ENCODE data around the gene SLC2A6. TPM values are rescaled to one million over a fixed set of nuclear protein-coding genes. Genes with fewer than 3 reads are reported as not detected.

Gene SLC2A6
- total RNA-seq, 1 donor from 2014 or later: 8.4 TPM

GRCh38 chr9:133525677-133526076 lies 46.8 kb upstream of the SLC2A6 start:
- DNase-seq (ENCODE audit: extremely low spot score, unreplicated experiment): no peak
- no peak overlapping the region for H3K27ac Mint-ChIP-seq (ENCODE audit: unreplicated experiment)
- peaks cover 22% of the 10 kb centered on the region for H3K4me1 Mint-ChIP-seq (ENCODE audit: unreplicated experiment)
- H3K36me3 Mint-ChIP-seq (ENCODE audit: unreplicated experiment): no peaks in the 10 kb centered on the region
- H3K27me3 Mint-ChIP-seq (ENCODE audit: unreplicated experiment): peaks cover 3% of the 10 kb centered on the region
- H3K4me3 Mint-ChIP-seq (ENCODE audit: unreplicated experiment): no peak overlapping the region
- H3K9me3 Mint-ChIP-seq (ENCODE audit: unreplicated experiment): no peaks in the 10 kb centered on the region
- no peak for TF ChIP-seq CTCF (IDR thresholded peaks at IDR 0.05)

- H3K9me3 Mint-ChIP-seq (ENCODE audit: unreplicated experiment): no peaks in the 10 kb centered on the region
- peaks cover 22% of the 10 kb centered on the region for H3K4me1 Mint-ChIP-seq (ENCODE audit: unreplicated experiment)
- H3K36me3 Mint-ChIP-seq (ENCODE audit: unreplicated experiment): no peaks in the 10 kb centered on the region
- H3K4me3 Mint-ChIP-seq (ENCODE audit: unreplicated experiment): no peak within 1 kb of the TSS
- H3K27me3 Mint-ChIP-seq (ENCODE audit: unreplicated experiment): no peaks in the 10 kb centered on the region
- DNase-seq (ENCODE audit: extremely low spot score, unreplicated experiment): no peak
- no peak for TF ChIP-seq CTCF (IDR thresholded peaks at IDR 0.05)
- no peak within 1 kb of the TSS for H3K27ac Mint-ChIP-seq (ENCODE audit: unreplicated experiment)
Measured at GRCh38 chr9:133524679-133525228, 45.9 kb upstream of the SLC2A6 start, which contains the start of gene MYMK. MYMK (minus strand) TSS chr9:133524959; CDS start chr9:133524844, 115 bp downstream.

DNA sequence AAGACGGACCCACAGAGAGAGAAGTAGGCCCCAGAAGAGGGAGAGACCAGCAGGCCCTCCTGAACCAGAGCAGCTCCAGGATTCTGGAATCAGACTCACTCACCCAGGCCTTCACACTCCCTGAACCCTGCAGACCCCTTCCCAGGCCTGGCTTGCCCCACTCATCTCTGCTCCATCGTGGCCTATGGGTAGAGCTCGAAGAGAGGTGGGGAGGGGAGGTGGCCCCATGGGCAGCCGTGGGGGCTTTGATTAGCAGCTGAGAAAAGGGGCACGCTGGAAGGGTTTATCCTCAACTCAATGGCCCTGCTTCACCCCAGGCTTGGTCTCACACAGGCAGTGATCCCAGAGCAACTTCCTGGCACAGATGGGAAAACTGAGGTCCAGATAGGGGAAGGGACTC lies 45.2 kb upstream of the SLC2A6 start:
- no peak for DNase-seq (ENCODE audit: extremely low spot score, unreplicated experiment)
- H3K27me3 Mint-ChIP-seq (ENCODE audit: unreplicated experiment): no peaks in the 10 kb centered on the region
- H3K4me3 Mint-ChIP-seq (ENCODE audit: unreplicated experiment): no peak overlapping the region
- H3K36me3 Mint-ChIP-seq (ENCODE audit: unreplicated experiment): no peaks in the 10 kb centered on the region
- TF ChIP-seq CTCF (IDR thresholded peaks at IDR 0.05): no peak
- H3K27ac Mint-ChIP-seq (ENCODE audit: unreplicated experiment): no peak overlapping the region
- H3K9me3 Mint-ChIP-seq (ENCODE audit: unreplicated experiment): no peaks in the 10 kb centered on the region
- peaks cover 22% of the 10 kb centered on the region for H3K4me1 Mint-ChIP-seq (ENCODE audit: unreplicated experiment)

- Mint-ChIP-seq H3K9me3 (ENCODE audit: unreplicated experiment) (no peaks in the 10 kb centered on the region), H3K27ac (ENCODE audit: unreplicated experiment) (no peak overlapping the region), H3K4me1 (ENCODE audit: unreplicated experiment) (peaks cover 21% of the 10 kb centered on the region), H3K36me3 (ENCODE audit: unreplicated experiment) (no peaks in the 10 kb centered on the region), H3K4me3 (ENCODE audit: unreplicated experiment) (no peak overlapping the region), H3K27me3 (ENCODE audit: unreplicated experiment) (no peaks in the 10 kb centered on the region)
- DNase-seq (ENCODE audit: extremely low spot score, unreplicated experiment): no peak
- TF ChIP-seq CTCF (IDR thresholded peaks at IDR 0.05): no peak
Measured at GRCh38 chr9:133523106-133523505, 44.2 kb upstream of the SLC2A6 start.

DNA sequence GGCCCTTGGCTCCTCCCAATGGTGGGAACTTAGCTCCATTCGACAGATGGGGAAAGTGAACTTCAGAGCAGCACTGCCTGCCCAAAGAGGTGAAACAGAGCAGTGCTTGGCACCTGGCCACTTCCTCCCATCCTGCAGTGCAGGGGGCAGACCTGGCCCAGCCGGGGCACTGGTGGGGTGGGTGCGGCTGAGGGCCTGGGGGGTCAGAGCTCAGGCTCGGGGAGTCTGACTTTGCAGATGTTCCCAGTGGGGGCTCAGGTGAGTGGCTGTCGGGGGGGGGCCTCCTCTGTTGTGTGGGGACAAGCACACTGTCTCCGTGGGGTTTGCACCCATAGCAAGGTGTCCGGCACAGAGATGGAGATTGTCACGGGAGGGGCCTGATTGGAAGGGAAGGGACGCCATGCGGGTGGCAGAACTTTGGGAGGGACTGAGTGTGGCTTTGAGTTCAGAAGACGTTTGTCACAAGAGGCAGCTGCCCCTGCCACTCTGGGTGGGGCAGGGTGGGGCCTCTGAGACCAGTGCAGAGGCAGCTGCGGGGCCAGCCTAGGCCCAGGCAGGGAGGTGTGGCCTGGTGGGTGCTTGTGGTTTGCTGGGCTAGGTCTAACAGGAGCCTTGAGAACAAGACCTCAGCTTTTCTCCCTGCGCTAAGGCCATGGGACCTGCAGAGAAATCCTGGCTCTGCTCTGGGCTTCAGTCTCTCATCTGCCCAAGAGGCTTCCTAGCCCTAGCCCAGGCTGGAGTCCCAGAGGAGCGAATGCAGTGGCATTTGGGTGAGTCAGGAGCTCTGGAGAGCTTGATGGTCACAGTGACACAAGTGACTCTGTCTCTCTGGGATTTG lies 43.4 kb upstream of the SLC2A6 start:
- H3K27me3 Mint-ChIP-seq (ENCODE audit: unreplicated experiment): no peaks in the 10 kb centered on the region
- H3K9me3 Mint-ChIP-seq (ENCODE audit: unreplicated experiment): no peaks in the 10 kb centered on the region
- no peak for DNase-seq (ENCODE audit: extremely low spot score, unreplicated experiment)
- H3K4me1 Mint-ChIP-seq (ENCODE audit: unreplicated experiment): peaks cover 15% of the 10 kb centered on the region
- H3K36me3 Mint-ChIP-seq (ENCODE audit: unreplicated experiment): no peaks in the 10 kb centered on the region
- no peak overlapping the region for H3K27ac Mint-ChIP-seq (ENCODE audit: unreplicated experiment)
- TF ChIP-seq CTCF (IDR thresholded peaks at IDR 0.05): no peak
- H3K4me3 Mint-ChIP-seq (ENCODE audit: unreplicated experiment): no peak overlapping the region

All from osteocyte (in vitro differentiated cells).